HG03060 (cell line): Measurements from ENCODE around the gene ARHGAP1.

ENCODE experiments used
- ATAC-seq: cut with Tn5 transposase; IDR thresholded peaks from one replicate; pipeline ENCODE4 v1.9.1; 2021; ENCODE audit warnings: low read depth, moderate number of reproducible peaks; ENCODE audit not compliant: unreplicated experiment

The ARHGAP1 gene

DNA sequence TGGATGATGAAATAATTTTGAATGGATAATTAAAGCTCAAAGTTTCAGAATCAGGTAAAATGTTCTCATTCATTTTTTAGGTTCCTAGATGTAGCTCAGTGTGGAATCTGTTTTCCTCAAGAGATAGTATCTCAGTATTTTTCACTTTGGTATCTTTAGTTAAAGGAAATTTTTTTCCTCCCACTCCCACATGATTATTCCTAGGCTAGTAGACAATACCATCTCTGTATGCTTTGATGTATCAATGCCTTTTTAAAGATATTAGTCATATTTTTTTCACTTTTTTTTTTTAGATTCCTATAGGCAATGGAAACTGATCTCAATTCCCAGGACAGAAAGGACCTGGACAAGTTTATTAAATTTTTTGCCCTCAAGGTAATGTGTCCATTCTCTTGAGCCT, 56.4 kb downstream of the ARHGAP1 start:
- no peak for ATAC-seq

DNA sequence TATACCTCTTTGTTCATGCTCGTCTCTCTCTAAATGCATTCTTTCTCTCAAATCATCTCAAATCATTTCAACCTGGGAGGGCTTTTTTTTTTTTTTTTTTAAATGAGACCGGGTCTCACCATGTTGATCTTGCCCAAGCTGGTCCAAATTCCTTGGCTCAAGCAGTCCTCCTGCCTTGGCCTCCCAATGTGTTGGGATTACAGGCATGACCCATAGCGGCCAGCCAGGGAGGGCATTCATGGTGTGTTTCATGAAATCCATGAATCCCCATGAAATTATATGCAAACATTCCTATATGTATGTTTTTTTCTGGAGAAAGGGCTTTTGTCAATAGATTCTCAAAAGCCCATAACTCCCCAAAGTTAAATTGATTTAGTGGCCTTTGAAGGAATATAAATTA, 56.9 kb downstream of the ARHGAP1 start:
- no peak for ATAC-seq

DNA sequence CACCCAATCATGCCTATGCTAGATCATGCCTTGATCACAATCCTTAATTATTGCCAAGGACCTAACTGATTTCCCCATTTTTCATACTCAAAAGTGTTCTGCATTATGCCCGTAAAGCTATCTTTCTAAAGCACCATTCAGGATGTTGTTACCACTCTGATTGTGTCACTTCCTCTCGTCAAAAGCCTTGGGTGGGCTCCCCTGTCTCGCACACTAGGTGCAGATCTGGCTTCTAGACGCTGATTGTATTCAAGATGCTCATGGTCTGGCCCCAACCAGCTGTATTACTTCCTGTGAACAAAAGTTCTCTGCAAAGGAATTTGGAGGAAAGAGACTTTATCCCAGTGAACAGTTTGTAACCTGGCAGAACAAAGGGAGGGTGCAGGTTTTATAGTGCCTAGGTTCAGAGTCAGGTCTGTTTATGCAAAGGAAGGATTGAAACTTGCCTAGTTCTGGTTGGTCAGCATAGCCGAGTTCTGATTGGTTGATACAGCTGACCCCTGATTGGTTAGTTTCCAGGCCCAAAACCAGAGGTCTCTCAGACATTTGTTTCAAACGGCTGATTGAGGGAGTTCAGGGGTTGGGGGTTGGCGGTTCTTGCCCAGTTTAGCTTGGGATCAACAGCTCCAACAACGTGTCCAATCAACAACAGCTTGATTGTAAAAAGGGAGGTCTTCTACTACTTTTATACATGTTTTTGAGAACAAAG, 57.6 kb downstream of the ARHGAP1 start:
- ATAC-seq: no peak

GRCh38 chr11:46641639-46642038, 58.8 kb downstream of the ARHGAP1 start:
- ATAC-seq: no peak

DNA sequence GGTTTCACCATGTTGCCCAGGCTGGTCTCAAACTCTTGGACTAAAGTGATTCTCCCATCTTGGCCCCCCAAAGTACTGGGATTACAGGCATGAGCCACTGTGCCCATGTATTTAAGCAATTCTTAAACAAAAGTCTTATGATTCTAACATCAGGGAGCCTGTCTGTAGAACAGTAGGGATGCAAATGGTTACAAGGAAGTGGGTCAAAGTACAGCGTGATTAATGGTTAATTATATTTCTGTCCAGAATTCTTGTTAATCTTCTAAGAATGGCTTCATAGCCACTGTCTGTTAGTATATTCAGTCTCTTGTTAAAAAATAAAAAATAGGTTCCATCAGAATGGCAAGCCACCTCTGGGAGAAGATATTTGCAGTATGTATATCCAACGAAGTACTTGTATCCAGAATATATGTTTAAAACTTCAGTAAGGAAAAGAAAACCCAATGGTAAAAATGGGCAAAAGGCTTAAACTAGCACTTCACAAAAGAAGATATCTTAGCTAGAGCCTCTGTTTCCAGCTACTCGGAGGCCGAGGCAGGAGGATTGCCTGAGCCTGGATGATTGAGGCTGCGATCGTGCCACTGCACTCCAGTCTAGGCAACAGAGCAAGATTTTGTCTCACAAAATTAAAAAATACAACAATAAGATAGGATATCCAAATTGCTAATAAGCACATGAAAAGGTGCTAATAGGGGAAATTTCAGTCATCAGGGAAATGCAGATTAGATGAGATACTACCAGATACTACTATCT, 60.2 kb downstream of the ARHGAP1 start:
- ATAC-seq: no peak

GRCh38 chr11:46639197-46639839, 61.1 kb downstream of the ARHGAP1 start:
- ATAC-seq: no peak

DNA sequence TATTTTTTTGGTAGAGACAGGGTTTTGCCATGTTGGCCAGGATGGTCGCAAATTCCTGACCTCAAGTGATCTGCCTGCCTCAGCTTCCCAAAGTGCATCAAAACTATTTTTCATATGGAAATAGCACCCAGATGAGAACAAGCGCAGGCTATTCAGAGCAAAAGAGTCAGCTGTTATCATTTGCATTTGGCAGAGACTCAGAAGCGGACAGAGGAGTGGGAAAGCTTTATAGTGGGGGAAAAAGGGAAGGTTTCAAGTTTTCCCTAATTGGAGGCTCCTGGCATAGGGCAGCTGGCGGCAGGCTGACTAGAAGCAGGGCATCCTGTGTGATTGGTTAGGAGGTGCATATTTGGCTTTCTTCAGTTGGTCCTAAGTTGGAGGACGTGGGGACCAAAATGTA, 62.9 kb downstream of the ARHGAP1 start:
- no peak for ATAC-seq

GRCh38 chr11:46635557-46636139, 64.8 kb downstream of the ARHGAP1 start:
- ATAC-seq: no peak

DNA sequence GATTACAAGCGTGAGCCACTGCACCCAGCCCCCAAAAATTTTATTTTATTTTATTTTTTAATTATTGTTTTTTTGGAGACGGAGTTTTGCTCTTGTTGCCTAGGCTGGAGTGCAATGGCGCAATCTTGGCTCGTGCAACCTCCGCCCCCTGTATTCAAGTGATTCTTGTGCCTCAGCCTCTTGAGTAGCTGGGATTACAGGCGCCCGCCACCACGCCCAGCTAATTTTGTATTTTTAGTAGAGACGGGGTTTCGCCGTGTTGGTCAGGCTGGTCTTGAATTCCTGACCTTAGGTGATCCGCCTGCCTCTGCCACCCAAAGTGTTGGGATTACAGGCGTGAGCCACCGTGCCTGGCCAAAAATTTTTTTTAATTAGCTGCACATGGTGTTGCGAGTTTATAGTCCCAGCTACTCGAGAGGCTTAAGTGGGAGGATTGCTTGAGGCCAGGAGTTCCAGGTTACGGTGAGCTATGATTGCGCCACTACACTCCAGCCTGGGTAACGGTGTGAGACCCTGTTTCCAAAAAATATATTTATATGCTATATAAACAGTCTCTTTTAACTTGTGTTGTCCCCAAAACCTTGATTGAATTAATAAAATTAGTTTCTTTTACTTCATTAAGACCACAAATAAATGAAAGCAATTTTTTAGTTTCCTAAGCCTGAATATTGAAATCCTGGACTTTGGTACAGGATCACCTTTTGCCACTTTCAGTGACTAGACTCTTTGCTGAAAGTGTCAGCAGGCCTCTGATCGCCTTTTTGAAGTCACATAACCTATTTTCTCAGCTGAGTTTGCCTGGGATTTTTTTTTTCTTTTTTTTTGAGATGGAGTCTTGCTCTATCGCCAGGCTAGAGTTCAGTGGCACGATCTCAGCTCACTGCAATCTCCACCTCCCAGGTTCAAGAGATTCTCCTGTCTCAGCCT, 66.9 kb downstream of the ARHGAP1 start:
- no peak for ATAC-seq

DNA sequence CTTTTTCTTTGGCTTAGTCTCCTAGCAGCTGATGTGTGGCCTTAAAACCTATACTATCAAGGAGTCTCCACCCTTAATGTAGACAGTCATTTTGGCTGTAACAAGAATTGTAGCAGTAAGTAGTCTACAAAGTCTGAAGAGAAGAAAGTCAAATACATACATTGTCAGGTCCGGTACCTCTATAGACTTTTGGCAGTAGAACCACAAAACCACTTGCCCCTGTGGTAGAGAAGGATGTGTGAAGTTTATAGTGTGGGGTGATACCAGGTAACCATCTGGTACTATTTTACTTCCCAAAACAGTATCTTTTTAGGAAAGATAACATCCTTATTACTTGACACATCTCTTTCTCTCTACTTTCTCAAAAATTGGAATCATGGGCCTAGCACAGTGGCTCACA, 67.9 kb downstream of the ARHGAP1 start:
- no peak for ATAC-seq

DNA sequence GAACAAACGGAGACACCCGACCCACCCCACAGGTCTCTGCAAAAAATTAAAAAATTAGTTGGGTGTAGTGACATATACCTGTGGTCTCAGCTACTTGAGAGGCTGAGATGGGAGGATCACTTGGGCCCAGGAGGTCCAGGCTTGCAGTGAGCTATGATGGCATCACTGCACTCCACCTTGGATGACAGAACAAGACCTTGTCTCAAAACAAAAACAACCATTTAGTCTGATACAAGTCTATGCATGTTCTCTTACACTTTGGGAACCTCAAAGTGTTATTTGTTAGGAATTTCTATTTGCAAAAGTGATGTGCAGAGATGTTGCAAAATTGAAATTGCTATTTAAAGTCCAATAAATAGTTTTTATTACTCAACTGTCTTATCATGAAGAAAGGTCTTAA, 68.7 kb downstream of the ARHGAP1 start:
- ATAC-seq: no peak

DNA sequence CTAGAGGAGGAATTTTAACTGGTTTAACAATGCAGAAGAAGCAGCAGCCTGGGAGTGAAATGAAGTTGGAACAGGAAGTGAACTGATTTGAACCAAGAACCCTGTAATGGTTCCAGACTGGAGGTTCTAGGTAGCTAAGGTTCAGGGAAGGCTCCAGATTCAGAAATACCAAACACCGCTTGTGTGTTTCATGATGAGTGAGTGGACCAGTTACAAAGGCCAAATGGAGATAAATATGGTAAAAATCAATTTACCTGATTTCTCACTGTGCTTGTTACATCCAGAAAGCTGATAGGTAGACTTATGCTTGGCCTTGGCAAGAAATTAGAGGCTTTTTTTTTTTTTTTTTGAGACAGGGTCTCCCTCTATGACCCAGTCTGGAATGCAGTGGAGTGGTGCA, 70.2 kb downstream of the ARHGAP1 start:
- no peak for ATAC-seq

DNA sequence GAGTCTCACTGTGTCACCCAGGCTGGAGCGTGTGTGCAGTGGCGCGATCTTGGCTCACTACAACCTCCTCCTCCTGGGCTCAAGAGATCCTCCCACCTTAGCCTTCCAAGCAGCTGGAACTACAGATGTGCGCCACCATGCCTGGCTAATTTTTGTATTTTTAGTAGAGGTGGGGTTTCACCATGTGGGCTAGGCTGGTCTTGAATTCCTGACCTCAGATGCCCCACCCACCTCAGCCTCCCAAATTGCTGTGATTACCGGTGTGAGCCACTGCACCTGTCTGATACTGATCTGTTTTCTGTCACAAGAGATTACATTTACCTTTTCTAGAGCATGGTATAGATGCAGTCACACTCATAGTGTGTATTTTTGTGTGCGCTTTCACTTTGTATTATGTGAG, 71.5 kb downstream of the ARHGAP1 start:
- no peak for ATAC-seq
